Smooth muscle cell of the brain vasculature (primary cell): ENCODE data around the gene SETD7.

Experiments used
- DNase-seq: peaks from one replicate; pipeline ENCODE4 v3.0.0-alpha.2; 2012; ENCODE audit warnings: low read depth, low spot score

Gene SETD7

GRCh38 chr4:139556071-139556723 is at the start of gene SETD7:
SETD7 (minus strand) TSS chr4:139556219; CDS start chr4:139556137, 82 bp downstream.
- no peak for DNase-seq

DNA sequence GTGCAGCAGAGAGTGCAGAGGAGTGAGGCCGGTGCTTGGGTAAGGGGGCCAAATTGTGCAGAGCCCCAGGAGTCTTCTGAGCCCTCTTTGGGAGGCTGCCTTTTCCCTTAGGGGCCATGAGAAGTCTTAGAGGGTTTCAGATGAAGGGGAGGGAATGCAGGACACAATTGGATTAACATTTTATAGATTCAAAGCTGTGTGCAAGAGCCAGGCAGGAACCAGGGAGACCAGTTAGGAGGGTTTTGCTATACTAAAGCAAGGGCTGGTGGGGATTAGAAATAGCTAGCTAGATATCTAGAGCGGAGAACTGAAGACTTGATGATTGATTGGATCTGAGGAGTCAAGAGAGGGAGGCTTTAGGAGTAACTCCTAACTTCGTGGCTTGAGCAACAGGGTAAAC is 49.5 kb upstream of the SETD7 start:
- no peak for DNase-seq

GRCh38 chr4:139603576-139604410 is 47.8 kb upstream of the SETD7 start:
- DNase-seq = peak; percentile 47

- DNase-seq = no peak
These were observed 46.8 kb upstream of the SETD7 start for GRCh38 chr4:139602776-139603360.

- no peak for DNase-seq
These were observed 44.6 kb upstream of the SETD7 start for GRCh38 chr4:139600662-139601061.

DNA sequence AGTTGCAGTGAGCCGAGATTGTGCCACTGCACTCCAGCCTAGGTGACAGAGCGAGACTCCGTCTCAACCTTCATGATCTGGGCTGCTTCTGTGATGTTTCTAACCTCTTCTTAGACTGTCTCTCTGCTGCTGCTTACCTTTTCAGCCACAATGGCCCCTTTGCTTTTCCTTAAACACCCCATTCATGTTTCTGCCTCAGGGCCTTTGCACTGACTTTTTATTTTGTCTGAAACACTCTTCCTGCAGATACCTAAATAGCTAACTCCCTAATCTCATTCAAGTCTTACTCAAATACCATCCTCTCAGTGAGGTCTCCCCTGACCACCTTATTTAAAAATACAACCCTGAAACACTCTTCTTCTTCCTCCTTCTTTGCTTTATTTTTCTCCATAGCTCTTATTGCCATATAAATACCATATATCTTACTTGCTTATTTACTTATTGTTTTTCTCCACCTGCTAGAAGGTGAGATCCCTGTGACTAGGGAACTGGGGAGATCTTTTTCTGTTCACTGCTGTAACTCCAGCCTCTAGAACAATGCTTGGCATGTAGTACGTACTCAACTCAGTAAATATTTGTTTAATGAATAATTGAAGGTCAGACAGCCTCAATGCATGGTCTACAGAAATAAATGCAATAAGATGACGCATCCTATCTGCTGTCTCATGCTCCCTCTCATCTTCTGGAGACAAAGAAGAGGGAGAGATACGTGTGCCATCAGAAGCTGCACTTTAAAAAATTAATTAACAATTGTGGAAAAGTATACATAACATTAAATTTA is 43.8 kb upstream of the SETD7 start:
- no peak for DNase-seq

DNA sequence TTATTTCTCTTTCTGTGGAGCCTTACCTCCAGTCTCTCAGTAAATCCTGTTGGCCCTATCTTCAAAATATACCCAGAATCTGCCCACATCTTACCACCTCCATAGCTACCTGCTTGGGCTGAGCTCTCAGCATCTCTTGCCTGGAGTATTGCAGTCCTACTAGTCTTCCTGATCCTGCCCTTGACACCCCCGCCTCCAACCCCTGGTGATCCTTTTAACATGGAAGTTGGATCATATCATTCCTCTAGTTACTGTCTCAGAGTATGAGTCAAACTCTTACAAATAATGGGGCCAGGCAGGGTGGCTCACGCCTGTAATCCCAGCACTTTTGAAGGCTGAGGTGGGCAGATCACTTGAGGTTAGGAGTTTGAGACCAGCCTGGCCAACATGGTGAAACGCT is 43.1 kb upstream of the SETD7 start:
- no peak for DNase-seq

DNA sequence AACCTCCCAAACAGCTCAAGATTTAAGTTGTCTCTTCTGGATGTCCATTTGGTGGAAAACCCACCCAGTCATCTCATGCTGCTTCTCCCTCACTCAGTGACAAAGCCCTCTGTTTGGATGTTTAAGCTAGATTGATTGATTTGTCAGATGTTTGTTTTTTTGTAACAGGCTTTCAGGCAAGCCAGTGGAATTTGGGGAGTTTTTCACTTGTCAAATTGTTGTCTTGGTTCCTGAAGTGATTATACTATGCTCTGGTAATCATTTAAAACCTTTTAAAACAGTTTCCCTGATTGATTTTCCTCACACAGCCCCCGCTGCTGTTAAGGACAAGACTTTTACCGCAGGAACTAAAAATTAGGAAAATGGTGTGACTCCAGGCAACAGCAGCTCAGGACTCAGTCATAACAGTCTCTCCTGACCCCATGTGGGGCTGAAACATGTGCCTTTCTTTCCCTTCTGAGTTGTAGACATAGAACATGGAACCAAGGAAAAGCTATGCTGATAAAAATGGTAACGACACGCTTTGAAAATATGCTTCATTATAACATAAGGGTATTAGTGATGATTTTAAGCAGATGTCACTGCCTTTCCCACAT is 40.8 kb upstream of the SETD7 start:
- no peak for DNase-seq

- DNase-seq = no peak
These were observed 40.1 kb upstream of the SETD7 start for GRCh38 chr4:139596034-139596683.

DNA sequence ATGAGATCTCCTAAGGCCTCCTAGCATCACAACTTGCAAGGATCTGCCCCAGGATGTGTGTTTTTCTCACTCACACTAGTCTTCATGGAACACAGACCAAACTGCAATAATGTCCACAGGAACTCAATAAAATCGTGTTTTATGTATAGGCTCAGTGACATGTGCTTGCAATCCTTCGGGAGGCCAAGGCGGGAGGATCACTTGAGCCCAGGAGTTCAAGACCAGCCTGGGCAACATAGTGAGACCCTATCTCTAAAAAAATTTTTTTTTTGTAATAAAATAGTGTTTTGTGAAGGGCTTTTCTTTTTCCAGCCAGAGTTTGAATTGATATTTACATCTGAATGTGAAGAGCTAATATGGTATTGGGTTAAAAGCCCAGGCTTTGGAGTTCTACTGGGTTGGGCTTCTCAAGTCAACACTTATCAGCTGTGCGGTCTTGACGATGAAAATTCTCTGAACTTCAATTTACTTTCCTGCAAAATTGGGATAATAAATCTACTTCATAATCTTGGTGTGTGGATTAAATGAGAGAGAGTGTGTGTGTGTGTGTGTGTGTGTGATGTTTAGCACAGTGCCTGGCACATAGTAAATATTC is 38.7 kb upstream of the SETD7 start:
- no peak for DNase-seq

- no peak for DNase-seq
These were observed 37.1 kb upstream of the SETD7 start for GRCh38 chr4:139593091-139593564.

DNA sequence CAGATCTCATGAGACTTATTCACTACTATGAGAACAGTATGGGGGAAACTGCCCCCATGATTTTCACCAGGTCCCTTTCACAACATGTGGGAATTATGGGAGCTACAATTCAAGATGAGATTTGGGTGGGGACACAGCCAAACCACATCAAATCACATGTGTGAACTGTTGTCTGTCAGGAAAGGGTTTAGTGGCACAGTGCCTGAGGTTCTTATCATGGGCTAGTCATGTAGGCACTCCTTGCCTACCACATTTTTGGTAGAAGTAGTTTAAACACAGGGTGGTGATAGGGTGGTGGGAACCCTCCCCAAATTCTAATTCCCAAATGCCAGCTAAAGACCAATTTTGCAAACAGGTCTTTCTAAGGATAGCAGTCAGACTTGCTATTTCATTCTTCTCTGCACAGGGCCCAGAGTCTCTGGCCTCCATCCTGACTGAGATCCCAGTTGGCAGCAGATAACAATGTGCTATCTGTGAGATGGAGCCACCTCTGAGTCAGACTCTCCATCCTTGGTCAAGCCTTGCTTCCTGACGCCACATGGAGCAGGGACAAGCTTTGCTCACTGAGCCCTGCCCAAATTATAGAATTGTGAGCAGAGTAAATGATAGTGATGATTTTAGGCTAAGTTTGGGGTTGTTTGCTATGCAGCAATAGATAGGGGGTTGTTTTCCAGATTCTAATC is 33.5 kb upstream of the SETD7 start:
- no peak for DNase-seq

DNA sequence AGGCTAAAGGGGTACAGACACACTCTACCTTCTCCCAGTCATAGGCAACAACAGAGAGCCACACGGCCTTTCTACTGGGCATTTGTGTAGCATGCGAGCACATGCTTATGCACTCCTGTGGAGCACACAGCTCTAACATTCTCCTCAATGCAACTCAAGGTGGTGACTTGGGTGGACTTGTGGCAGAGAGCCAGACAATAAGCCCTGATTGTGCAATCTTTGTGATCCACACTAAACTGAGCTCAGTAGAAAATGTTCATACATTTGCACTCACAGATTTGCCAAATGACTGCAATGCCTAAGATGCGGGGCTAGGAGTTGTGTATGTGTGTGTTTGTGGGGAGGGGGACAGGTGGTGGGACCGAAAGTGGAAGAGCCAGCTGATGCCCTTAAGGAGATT is 31.4 kb upstream of the SETD7 start:
- no peak for DNase-seq

DNA sequence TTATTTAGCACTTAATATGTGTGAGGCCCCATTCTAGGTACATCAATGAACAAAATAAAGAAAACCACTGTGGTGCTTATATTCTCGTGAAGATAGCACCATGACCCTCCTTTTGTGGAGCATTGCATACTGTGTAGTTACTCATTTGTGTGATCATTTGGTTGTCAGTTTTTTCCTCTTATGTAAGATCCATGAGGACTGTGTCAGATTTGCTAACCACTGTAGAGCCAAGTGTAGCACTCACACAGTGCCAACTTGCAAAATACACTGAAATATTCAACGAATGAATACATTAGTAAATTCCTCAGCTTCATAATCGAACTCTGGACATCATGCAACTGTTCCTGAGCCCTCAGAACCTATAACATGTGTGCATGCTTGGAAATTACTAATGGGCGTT is 29.5 kb upstream of the SETD7 start:
- no peak for DNase-seq

DNA sequence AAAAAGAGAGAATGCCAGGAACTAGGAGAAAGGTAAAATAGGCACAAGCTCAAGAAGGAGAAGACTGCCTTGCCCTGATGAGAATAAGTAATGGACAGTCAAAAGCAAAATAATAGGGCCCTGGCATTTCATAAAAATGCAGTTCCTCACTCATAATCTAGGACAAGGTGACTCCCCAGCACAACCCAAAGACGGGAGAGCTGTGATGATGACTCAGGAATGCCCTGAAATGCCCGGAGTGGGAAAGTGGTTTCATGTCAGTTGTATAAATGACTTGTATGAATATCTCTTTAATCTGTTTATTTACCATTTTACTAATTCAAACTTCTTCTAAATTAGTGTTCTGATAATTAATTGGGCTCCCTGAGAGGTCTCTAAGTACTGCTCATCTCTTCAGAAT is 28.8 kb upstream of the SETD7 start:
- DNase-seq = no peak

DNA sequence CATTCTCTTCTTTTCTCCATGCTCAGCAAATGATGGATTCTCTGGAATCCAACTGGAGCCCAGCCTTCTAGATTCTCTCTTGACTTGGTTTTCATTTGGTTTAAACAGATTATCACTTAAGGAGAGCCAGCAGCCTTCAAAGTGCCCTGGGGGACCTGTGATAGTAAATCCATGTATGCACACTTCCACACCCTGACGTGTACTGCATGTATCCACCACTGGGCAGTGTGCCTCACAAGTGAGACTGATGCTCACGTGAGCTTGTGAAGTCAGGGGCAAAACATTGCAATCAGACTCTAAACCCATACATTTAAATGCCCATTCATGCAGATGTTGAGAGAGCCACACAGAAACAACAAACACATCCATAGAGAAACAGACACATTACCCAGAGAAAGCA is 28.0 kb upstream of the SETD7 start:
- DNase-seq = no peak

- no peak for DNase-seq
These were observed 26.0 kb upstream of the SETD7 start for GRCh38 chr4:139582044-139582443.

DNA sequence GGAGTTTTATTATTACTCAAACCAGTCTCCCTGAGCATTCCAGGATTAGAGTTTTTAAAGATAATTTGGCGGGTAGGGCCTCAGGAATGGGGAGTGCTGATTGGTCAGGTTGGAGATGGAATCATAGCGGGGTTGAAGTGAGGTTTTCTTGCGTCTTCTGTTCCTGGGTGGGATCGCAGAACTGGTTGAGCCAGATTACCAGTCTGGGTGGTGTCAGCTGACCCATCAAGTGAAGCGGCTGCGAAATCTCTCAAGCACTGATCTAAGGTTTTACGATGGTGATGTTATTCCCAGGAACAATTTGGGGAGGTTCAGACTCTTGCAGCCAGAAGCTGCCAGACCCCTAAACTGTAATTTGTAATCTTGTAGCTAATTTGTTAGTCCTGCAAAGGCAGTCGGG is 25.1 kb upstream of the SETD7 start:
- DNase-seq = no peak

DNA sequence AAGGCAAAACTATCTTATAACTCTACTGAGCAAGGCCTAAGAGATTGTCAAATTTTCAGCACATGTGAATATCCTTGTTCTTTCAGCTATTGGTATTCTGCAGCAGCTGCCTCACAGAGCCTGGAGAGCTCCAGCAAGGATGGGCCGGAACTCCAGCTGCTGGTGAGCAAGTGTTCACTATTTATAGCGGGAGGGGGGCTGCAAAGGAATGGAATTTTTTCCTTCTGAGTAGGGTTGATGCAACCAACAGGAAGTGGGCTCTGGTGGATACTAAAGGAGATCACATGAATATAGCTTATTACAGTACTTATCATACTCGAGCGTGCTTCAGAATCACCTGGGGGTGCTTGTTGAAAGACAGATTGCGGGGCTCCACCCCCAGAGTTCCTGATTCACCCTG is 20.2 kb upstream of the SETD7 start:
- DNase-seq = no peak

GRCh38 chr4:139575072-139575471 is 19.1 kb upstream of the SETD7 start:
- DNase-seq = no peak
